Coronary artery (tissue), 2 donors: ENCODE measurements around the gene NTNG1.

Experiments used
- DNase-seq: peaks from one replicate; pipeline ENCODE4 v3.0.0-alpha.2; 2017; ENCODE audit warnings: low spot score
- H3K27ac ChIP-seq, 2 donors: fragments of 200-600 bp; sonication (generic); one replicate each; pipeline ENCODE4 v1.5.1; 2016 to 2019
- H3K4me3 ChIP-seq: fragments of 200-600 bp; sonication (generic); 2 replicates; pipeline ENCODE4 v1.5.1; 2016; ENCODE audit warnings: mild to moderate bottlenecking, moderate library complexity
- CTCF ChIP-seq: fragments of 200-600 bp; sonication (generic); IDR thresholded peaks from one replicate; pipeline ENCODE4 v1.5.1; 2019; ENCODE audit warnings: antibody characterized with exemption

The NTNG1 gene

DNA sequence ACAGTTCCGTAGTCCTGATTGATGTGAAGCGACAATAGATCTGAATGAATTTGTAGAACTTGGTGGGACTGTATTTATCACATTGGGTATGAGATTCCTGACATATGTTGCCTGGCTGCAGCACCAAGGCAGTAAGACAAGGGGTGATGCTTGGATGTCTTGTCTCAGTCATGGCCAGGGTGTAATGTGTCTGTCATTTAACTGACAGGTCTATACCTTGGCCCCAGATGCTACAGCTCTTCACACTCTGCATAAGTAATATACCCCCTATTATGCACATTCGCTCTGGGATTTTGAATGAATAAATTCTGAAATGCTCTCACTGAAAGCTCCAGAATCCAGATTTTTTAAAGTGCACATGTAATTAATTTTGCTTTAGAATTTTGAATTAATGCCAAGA lies 47.3 kb downstream of the NTNG1 start:
- no peak for DNase-seq
- Histone ChIP-seq H3K4me3 (no peak overlapping the region), H3K27ac (no peak overlapping the region)
- TF ChIP-seq CTCF = no peak

DNA sequence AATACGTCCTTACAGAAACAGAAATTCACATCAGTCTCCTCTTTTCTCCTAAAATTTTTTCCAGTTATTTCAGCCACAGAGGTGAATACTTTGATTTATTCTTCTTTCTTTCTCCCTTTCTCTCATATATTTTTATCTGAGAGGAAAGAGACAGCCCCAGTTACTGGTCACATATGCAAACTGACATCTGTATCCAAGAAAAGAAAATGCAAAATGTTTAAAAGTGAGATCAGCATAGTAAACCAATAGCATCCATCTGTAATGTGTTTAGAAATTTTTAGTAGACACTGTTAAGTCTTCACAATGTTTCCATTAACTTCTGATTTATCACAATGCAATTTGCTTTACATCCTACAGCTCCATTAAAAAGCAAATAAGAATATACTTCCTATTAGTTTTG lies 53.5 kb downstream of the NTNG1 start:
- no peak overlapping the region for H3K27ac ChIP-seq
- no peak for DNase-seq
- no peak for TF ChIP-seq CTCF
- no peak overlapping the region for H3K4me3 ChIP-seq

DNA sequence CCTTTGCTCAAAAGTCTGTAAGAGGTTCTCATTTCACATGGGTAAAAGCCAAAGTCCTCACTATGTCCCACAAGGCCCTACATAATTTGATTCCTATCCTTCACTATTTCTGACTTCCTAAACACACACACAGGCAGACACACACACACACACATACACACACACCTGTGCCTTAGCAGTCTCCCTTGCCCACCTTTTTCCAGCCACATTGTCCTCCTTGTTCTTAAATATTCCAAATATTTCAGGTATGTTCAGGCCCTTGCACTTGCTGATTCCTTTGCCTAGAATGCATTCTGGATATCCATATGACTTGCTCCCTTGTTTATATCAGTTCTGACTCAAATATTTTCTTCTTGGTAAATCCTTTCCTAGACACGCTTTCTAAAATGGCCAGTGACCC lies 54.6 kb downstream of the NTNG1 start:
- H3K4me3 ChIP-seq = no peak overlapping the region
- no peak overlapping the region for H3K27ac ChIP-seq
- no peak for DNase-seq
- TF ChIP-seq CTCF = no peak

DNA sequence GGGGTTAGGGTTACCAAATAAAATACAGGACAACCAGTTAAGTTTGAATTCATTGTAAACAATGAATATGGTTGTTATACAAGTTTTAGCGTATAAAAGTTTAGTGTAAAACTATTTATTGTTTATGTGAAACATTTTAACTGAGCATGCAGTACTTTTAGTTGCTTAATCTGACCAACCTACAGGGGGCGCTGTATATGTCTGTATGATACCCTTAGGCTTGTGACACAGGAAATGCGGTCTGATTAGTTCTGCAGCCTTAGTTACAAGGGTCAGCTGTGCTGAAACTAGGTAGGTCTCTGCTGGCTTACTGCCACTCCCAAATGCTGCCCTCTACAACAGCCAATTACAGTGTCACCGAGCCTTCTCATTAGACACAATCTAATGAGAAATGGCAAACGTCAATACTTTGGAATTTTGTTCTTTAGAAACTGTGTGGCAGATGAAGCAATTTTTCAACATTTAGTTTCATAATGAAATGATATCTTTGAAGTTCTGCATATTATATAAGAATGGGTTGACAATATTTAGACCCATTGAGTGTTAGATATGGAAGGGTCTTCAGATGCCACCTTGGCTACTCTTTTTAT lies 56.2 kb downstream of the NTNG1 start:
- H3K27ac ChIP-seq = no peak overlapping the region
- no peak for TF ChIP-seq CTCF
- no peak overlapping the region for H3K4me3 ChIP-seq
- no peak for DNase-seq

GRCh38 chr1:107198561-107198960 lies 57.7 kb downstream of the NTNG1 start:
- H3K4me3 ChIP-seq = no peak overlapping the region
- TF ChIP-seq CTCF = no peak
- no peak for DNase-seq

GRCh38 chr1:107200631-107201030 lies 59.8 kb downstream of the NTNG1 start:
- Histone ChIP-seq H3K27ac (no peak overlapping the region), H3K4me3 (no peak overlapping the region)
- no peak for TF ChIP-seq CTCF
- no peak for DNase-seq

More at GRCh38 chr1:107198561-107198960, 57.7 kb downstream of the NTNG1 start:
- no peak overlapping the region for H3K27ac ChIP-seq

DNA sequence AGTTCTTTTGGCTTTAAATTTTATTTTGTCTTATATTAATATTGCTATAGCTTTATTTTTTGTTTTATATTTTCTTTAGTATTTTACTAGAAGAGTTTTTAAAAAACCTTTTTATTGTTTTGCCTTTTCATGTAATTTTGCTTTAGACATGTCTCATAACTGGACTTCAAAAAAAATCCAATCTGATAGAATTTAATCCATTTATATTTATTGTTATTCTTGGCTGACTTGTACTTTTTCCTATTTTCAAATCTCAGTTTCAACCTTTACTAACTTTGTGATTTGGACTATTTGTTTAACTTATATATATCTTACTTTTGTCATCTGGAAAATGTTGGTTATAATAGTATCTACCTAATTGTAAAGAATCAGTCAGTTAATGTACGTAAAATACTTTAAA lies 61.2 kb downstream of the NTNG1 start:
- Histone ChIP-seq H3K27ac (no peak overlapping the region), H3K4me3 (no peak overlapping the region)
- no peak for TF ChIP-seq CTCF
- DNase-seq = no peak
